Kidney tubule cell (primary cell): ENCODE results near the gene APOBR.
"Not testable (repeated sequence)": the region's sequence is repeated elsewhere in the genome, so short reads cannot be mapped to it uniquely, and the experiment has no call there.

Experiments
- DNase-seq: peaks from one replicate; pipeline ENCODE4 v3.0.0-alpha.2; 2018; ENCODE audit warnings: low spot score

Gene APOBR

DNA sequence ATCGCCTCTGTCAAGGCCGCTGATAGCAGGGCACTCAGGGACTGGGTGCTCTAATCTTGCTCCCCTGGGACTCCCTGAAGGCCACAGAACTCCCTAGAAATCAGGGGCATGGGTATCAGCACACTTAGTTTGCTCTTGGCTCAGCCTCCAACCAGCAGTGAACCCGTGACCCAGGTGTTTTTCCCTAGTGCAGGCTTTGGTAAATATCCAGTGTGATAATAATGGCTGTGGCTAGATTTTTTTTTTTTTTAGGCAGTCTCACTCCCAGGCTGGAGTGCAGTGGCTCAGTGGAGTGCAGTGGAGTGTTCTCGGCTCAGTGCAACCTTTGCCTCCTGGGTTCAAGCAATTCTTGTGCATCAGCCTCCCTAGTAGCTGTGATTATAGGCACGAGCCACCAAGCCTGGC lies 34.0 kb downstream of the APOBR start:
- no peak for DNase-seq

DNA sequence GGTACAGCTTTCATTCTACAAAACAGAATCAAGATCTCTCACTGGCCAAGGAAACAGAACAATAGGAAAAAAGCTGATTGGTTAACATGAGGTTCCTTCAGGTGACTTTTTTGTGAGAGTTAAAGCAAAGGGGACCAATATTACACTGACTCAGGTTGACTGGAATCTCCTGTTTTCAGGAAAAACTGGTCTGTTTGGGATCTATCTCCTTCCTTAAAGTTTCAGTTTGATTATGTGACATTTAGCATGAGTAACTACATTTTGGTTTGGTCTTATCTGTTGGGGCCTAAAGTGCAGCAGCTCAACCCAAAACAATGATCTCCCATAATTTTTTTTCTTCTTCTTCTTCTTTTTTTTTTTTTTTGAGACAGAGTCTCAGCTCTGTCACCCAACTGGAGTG lies 34.7 kb downstream of the APOBR start:
- no peak for DNase-seq

DNA sequence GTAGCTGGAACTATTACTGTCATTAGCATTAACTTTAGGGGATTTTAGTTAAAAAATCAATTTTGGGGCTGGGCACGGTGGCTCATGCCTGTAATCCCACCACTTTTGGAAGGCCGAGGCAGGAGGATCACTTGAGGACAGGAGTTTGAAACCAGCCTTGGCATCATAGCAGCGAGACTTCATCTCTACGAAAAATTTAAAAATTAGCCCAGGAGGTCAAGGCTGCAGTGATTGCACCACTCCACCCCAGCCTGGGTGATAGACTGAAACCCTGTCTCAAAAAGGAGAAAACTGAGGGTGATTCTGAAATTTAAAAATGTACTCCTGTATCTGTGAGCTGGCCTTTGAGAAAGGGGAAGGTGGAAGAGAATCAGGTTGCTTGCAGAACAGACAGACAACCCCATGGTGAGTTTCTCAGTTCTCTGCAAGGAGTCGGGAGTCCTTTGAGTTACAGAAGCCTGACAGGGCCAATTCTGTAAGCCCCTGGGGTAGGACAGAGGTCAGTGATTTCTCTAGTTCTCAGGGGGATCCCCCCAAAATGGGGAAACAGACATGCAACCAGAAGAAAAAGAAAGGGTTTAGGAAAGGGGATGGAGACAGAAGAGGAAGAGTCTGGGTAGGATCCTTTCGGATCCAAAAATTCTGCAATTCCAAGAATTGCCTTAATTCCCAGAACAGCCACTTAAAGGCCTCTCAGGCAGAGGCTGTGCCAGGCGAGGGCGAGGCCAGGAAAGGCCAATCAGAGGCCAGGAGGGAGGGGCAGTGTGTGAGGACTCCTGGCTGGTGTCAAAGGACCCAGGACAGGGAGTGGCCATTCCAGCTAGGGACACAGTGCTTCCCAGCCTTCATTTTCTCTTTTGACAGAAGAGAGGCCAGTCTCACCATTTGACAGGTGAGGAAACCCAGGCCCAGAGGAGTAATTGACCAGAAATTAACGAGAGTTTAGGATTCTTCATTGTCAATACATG lies 37.6 kb downstream of the APOBR start:
- no peak for DNase-seq

DNA sequence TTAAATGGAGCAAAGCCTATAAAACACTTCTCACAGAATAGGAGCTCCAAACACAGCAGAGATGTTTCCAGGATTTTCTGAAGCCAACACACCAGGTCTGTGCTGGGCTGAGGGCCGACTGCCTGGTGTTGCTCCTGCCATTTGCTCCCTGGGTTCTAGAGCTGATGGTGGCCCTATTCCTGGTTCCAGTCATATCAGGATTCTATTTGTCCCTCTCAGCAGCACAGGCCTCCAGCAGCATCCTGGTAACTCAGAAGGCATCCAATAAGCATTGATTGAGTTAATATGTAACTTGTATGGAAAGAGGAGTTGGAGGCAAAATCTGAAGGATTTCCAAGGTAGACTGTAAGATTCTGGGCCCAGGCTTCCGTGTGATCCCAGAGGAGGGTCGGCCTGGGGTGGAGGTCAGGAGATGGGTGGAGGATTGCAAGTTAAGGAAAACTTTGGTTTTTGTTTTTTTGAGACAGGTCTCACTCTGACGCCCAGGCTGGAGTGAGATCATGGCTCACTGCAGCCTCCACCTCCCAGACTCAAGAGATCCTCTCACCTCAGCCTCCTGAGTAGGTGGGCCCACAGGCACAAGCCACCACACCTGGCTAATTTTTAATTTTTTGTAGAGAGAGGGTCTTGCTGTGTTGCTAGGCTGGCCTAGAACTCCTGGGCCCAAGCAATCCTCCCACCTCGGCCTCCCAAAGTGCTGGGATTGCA lies 38.7 kb downstream of the APOBR start:
- DNase-seq = no peak

DNA sequence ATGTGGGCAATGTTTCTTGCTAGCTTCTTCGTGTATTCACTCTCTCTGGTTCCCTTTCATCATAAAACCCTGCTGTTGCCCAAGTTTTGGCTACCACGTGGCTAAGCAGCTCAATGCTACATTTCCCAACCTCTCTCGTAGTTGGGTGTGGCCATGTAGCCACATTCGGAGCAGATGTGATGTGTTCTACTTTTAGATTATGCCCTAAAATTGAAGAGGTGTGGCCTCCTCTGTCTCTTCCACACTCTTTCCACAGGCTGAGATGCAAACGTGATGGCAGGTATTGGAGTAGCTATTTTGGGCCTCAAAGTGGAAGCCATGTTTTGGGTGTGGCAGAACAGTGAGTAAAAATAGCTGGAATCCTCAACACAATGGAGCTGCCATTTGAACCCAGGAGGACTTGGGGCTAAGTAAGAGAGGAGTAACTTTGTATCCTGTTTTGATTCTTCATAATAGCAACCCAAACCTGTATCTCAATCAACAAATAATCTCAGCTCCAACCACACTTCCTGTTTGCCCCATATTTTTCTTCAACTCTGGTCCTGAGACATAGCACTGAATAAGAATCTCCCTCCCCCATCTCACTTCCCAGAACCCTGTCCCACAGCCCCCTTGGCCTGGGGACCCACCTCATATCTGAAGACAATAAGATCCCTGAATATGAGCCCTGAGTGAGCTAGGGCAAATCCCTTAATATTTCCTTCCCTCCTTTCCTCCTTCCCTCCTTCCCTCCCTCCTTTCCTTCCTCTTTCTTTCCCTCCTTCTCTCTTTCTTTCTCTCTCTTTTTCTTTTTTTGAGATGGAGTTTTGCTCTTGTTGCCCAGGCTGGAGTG lies 40.3 kb downstream of the APOBR start:
- no peak for DNase-seq

DNA sequence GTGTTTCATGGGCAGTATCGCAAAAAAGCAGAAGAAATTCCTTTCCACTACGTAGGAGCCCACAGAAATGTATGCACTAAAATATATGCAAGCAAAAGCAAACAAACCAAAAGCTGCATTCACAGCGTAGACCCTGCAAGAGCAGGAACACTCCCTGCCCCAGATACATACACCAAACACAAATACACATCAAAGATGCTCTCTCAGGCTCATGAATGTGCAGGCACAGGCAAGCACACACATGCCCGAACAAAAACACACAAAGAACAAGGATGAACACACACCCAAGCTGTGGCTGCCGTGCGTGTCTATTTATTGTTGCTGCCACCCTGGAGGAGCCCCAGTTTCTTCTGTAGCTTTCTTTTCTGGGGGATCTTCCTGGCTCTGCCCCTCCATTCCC lies 42.6 kb downstream of the APOBR start:
- no peak for DNase-seq

DNA sequence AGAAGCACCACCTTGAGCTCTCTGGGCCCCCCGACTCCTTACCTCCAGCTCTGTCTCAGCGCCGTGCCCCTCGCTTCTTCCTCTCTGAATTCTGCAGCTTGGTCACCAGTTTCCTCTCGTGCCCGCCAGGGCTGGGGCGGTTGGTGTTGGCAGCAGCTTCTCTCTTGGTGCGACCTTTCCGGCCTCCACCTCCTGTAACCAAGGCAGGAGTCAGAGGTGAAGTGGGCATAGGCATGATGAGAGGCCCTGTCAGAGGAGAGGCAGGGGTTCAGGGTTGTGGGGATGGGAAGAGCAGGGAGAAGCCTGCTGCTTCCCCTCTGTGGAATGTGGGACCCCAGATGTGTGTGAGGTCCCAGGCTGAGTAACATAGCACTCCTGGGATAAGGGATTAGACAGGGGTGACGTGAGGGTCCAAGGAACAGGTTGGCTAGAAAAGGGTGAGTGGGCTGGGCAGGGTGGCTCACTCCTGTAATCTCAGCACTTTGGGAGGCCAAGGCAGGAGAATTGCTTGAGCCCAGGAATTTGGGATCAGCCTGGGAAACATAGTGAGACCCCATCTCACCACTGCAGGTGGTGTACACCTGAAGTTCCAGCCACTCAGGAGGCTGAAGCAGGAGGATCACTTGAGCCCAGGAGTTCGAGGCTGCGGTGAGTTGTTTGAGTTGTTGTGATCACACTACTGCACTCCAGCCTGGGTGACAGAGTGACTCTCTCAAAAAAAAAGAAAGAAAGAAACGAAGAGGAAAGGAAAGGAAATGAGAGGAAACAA lies 43.7 kb downstream of the APOBR start:
- no peak for DNase-seq

DNA sequence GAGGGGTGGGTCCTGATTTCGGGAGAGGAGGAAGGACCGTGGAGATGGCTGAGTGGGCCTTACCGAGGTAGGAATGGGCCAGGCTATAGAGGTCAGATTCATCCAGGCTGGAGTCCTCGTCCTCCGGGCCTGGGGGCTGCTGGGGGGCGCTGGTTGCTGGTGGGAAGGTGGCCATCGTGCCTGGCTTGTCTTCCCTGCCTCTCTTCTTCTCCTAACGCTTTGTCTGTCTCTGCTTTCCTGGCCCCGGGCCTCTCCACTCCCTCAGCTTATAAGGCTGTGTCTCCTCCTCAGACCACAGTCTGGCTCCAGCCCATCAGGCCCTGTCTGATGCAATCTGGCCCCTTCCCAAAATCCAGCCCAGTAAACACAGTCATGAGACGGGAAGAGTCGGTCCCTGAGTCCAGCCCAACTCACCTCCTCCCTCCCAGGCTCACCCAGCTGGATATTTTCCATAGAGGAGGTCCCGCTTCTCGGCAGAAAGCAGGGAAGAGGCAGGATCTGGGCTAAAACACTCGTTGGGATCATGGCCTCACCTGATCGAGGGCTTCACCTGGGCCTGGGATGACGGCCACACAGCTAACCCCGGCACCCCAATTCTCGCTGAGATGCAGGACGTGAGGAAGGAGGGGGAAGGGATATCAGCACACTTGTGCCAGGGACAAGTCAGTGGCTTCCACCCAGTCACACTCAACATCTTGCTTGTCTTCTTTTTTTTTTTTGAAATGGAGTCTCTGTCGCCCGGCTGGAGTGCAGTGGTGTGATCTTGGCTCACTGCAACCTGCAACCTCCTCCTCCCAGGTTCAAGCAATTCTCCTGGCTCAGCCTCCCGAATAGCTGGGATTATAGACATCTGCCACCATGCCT lies 44.5 kb downstream of the APOBR start, which contains the start of gene NUPR1:
NUPR1 (minus strand) TSS at position 242 of the 864 bp plus-strand sequence; CDS start at position 175, 67 bp downstream.
- DNase-seq = peak; percentile 76

DNA sequence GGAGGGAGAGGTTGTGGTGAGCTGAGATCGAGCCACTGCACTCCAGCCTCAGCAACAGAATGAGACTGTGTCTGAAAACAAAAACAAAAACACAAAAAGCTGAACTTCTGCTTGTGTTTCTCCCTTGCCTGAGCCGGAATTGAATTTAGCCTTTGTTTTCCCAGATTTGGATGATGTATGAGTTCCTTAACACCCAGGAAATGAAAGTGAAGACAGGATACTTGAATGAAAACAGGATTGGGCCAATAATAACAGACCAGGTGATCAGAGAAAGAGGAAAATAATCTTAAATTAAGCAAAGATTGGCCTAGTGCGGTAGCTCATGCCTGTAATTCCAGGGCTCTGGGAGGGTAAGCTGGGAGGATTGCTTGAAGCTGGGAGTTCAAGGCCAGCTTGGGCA lies 45.9 kb downstream of the APOBR start:
- DNase-seq = no peak

DNA sequence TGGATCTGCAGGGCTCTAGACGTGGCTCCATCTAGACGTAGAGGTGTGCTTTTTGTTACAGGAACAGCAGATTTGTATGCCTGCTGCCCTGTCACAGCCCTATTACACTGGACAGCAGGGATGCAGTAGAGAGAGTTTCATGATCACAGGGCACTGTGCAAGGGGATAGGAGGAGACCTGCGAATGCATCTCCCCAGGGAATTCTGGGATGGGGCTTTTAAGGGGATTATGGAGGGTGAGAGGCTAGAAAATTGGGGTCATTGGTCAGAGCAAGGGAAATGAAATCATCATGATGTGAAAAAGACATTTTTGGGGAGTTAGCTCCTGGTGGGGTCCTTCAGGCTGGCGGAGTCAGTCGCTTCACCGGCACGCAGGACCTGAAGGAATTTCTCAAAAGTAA lies 48.2 kb downstream of the APOBR start:
- no peak for DNase-seq

DNA sequence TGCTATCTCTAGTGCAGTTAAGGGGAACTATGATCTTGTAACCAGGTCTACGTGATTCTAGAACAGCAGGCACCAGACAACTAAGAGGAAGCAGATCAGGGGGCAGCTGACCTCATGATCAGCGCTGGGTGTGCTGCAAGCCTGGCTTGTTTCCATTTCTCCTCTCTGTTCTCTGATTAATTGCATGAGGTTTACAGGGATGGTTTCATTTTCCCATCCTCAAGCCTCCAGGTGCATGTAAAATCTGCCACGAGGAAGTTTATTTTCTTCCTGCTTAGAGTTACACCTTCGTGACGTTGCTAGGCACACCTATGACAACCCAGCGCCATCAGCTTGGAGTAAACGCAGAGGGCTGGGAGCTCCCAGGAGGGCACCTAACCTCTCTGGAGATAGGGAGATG lies 48.6 kb downstream of the APOBR start:
- DNase-seq = peak; percentile 73

DNA sequence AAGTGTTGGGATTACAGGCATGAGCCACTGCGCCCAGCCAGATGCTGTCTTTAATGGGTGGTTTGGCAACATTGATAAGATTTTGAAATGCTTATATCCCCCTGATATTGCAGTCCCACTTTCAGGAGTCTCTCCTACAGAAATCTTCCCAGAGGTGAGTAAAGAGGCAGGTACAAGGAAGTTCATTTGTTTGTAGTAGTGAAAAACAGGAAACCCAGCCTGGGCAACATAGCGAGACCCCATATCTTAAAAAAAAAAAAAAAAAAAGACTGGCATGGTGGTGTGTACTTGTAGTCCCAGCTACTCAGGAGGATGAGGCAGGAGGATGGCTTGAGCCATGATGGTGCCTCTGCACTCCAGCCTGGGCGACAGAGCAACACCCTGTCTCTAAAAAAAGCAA lies 50.6 kb downstream of the APOBR start:
- DNase-seq = no peak

DNA sequence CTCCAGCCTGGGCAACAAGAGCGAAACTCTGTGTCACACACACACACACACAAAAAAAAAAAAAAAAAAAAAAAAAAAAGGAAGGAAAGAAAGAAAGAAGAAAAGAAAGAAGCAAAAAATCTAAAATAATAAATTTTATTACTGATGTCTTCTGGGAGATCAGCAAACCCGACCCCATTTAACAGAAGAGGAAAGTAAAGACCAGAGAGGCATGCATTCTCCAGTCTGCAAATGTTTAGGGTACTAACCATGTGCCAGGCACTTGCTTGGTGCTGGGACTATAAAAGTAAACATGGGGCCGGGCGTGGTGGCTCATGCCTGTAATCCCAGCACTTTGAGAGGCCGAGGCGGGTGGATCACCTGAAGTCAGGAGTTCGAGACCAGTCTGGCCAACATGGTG lies 51.5 kb downstream of the APOBR start:
- not testable (repeated sequence) for DNase-seq

DNA sequence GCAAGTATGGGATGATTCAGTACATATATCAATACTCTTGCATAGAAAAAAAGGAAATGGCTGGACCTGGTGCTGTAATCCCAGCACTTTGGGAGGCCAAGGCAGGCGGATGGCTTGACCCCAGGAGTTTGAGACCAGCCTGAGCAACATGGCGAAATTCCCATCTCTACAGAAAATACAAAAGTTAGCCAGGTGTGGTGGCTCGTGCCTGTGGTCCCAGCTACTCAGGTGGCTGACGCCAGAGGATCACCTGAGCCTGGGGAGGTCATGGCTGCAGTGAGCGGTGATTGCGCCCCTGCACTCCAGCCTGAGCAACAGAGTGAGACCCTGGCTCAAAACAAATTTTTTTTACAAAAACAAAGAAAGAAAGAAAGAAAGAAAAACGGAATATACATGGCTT lies 52.2 kb downstream of the APOBR start:
- no peak for DNase-seq

DNA sequence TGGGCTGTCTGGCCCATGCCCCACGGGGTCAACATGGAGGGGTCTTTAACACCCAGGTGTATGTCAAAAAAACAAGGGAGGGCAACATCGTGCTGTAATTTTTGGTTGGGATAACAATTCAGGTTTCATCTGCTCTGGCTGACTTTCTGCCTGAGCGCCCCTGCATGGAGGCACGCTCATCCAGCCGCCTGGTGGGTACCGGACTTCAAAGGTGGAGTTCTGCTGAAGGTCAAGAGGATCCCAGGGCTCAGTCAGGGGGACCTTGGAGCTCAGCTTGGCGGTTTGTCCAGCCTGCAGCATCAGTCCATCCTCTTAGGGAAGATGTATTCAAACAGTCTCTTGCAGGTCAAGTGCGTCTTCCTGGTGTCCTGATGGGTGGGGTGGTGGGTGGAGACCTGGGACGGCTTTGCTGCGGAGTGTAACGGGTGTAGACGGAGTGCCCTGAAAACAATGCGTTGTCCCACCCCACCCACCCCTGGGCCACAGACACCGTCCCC lies 53.9 kb downstream of the APOBR start:
- no peak for DNase-seq
